Urinary bladder (tissue), 4 donors: ENCODE results near the gene AANAT. TPM values are rescaled to one million over a fixed set of nuclear protein-coding genes. Genes with fewer than 3 reads are reported as not detected.

Experiments
- DNase-seq: peaks from one replicate; pipeline ENCODE4 v3.0.0-alpha.2; 2015; ENCODE audit errors: extremely low spot score
- H3K27ac ChIP-seq: one replicate; pipeline ENCODE4 v1.5.1; 2013; ENCODE audit warnings: low read depth, mild to moderate bottlenecking, moderate library complexity
- H3K36me3 ChIP-seq: one replicate; pipeline ENCODE4 v1.6.1; 2013; ENCODE audit warnings: mild to moderate bottlenecking, moderate library complexity; ENCODE audit not compliant: insufficient read depth
- H3K4me1 ChIP-seq: one replicate; pipeline ENCODE4 v1.6.1; 2013; ENCODE audit warnings: mild to moderate bottlenecking, moderate library complexity; ENCODE audit not compliant: insufficient read depth
- H3K4me3 ChIP-seq: one replicate; pipeline ENCODE4 v1.5.1; 2013; ENCODE audit warnings: low read depth, low read length
- WGBS: extraction: QIAGEN DNeasy Blood & Tissue Kit; methylation state at CpG from one replicate; pipeline ENCODE4 v1.1.7; 2013; 5-methylcytosine and 5-hydroxymethylcytosine counted together
- polyA plus RNA-seq: library from polyadenylated mRNA; stranded (reverse); fragments of 200-250 nt; gene quantifications from one replicate; pipeline ENCODE4 v1.2.3, GENCODE V29; 2013
- total RNA-seq: library from RNA; depleted of rRNA; stranded (reverse); fragments of >200 nt; gene quantifications from one replicate; pipeline ENCODE4 v1.2.3, GENCODE V29; 2014
- donor health status: healthy with polysubstance abuse.
- donor health status: healthy.

Gene AANAT
- total and polyA plus RNA-seq, 2 donors, result not detected

DNA sequence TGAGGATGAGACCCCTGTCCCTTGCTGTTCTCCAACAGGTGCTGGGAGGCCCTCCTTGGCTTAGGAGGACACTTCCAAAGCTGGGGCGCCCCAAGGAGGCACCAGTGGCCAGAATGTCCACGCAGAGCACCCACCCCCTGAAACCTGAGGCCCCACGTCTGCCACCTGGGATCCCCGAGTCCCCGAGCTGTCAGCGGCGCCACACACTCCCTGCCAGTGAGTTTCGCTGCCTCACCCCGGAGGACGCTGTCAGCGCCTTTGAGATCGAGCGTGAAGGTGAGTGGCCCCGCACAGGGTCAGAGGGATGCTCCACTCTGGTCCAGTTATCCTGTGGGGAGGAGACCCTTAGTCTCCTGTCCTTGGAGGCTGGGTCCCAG is 1.2 kb downstream of the AANAT start:
- Histone ChIP-seq H3K36me3 (no peaks in the 10 kb centered on the region), H3K4me3 (no peak overlapping the region), H3K4me1 (no peaks in the 10 kb centered on the region), H3K27ac (no peak overlapping the region)
- DNase-seq, result no peak
- WGBS, result 96% methylated on average over 14 of the region's 14 CpGs

DNA sequence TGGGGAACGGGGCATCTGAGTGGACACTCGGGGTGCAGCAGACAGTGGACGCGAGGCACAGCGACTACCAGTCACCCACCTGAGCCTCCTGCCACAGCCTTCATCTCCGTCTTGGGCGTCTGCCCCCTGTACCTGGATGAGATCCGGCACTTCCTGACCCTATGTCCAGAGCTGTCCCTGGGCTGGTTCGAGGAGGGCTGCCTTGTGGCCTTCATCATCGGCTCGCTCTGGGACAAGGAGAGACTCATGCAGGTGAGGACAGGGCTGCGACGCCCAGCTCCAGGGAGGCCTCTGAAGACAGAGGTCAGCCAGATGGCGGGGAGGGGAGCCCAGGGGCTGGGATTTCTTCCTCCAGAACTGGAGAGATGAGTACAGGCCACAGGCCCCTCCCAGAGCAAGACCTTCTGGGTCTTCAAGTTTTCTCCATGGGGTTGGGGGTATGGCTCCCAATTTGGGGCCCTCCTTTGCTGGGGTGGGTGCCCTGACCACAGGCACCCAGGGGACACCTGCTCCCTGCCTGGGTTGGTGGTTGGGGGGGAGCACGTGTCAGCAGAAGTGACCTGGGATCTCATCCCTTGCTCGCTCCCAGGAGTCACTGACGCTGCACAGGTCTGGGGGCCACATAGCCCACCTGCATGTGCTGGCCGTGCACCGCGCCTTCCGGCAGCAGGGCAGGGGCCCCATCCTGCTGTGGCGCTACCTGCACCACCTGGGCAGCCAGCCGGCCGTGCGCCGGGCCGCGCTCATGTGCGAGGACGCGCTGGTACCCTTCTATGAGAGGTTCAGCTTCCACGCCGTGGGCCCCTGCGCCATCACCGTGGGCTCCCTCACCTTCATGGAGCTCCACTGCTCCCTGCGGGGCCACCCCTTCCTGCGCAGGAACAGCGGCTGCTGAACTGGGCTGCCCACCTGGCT is 1.9 kb downstream of the AANAT start:
- no peaks in the 10 kb centered on the region for H3K4me1 ChIP-seq
- no peak overlapping the region for H3K27ac ChIP-seq
- no peak for DNase-seq
- H3K4me3 ChIP-seq, result no peak overlapping the region
- no peaks in the 10 kb centered on the region for H3K36me3 ChIP-seq
- 96% methylated on average over 38 of the region's 38 CpGs for WGBS

- no peak overlapping the region for H3K27ac ChIP-seq
- no peak overlapping the region for H3K4me3 ChIP-seq
- no peak for DNase-seq
- no peaks in the 10 kb centered on the region for H3K4me1 ChIP-seq
- 93% methylated on average over 13 of the region's 13 CpGs for WGBS
- no peaks in the 10 kb centered on the region for H3K36me3 ChIP-seq
Measured at GRCh38 chr17:76469991-76470739, 2.8 kb downstream of the AANAT start.

DNA sequence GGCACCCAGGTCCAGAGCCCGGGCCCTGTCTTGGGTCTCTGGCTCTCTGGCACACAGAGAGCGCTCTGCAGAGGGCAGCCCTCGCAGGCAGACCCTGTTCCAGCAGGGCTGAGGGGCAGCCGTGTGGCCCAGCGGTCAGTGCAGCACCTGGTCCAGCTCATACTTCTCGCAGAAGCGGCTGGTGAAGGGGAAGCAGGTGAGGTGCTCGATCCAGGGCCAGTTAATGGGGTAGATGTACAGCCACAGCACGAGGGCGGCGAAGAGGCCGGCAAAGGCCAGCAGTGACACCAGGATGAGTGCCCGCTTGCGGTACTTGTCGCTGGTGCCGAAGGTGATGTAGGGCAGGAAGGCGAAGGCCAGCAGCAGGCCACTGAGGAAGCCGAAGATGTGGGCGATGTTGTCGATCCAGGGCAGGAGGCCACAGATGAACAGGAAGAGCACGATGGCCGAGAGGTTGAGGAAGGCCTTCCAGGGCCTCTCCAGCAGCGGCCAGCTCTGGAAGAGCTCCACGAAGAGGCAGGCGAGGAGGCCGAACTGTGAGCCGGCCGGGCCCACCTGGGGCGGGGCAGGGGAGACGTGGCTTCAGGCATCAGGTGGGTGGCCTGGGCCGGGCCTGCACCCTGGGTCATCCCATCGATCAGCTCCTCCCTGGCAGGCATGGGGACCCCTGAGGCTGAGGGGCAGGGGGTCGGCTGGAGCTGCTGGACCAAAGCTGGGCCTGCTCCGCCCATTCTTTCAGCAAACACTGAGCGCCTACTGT is 4.3 kb downstream of the AANAT start:
- DNase-seq, result no peak
- 94% methylated on average over 35 of the region's 35 CpGs for WGBS
- Histone ChIP-seq H3K36me3 (no peaks in the 10 kb centered on the region), H3K27ac (no peak overlapping the region), H3K4me1 (no peaks in the 10 kb centered on the region), H3K4me3 (no peak overlapping the region)

DNA sequence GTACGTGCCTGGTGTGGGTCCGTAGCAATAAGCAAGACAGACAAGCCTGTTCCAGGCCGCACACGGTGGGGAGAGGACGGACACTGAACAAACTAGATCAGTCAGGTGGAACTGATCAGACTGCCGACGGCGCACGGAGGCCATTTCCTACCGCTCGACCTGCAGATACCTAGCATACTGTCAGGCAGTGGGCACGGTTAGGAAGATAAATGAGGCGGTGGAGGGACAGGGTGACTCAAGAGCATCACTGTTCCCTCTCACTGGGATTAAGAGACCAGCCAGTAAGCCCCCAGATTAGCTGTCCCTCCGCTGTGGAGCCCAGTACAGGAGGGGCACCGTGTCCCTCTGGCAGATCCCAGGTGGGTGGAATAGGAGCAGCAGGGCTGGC is 4.8 kb downstream of the AANAT start:
- DNase-seq, result no peak
- Histone ChIP-seq H3K36me3 (no peaks in the 10 kb centered on the region), H3K4me3 (no peak overlapping the region), H3K27ac (no peak overlapping the region), H3K4me1 (no peaks in the 10 kb centered on the region)
- WGBS, result 88% methylated on average over 15 of the region's 15 CpGs

DNA sequence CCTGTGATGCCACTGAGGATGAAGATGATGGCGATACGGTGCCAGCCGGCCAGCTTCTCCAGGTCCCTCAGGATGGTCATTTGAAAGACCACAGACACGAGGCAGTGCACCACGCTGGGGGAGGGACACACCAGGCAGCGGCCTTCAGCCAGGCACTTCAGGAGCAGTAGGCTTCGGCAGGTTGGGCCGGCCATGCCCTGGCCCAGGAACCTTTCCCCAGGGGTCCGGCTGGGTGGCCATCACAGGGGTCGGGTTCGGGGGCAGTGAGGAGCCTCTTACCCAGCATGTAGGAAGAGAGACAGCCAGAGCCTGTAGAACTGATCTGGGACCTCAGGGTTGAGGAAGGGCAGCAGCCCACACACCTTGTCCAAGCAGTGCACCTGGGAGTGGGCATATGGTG is 5.3 kb downstream of the AANAT start:
- Histone ChIP-seq H3K4me3 (no peak overlapping the region), H3K27ac (no peak overlapping the region), H3K4me1 (no peaks in the 10 kb centered on the region), H3K36me3 (no peaks in the 10 kb centered on the region)
- 94% methylated on average over 11 of the region's 11 CpGs for WGBS
- DNase-seq, result no peak

DNA sequence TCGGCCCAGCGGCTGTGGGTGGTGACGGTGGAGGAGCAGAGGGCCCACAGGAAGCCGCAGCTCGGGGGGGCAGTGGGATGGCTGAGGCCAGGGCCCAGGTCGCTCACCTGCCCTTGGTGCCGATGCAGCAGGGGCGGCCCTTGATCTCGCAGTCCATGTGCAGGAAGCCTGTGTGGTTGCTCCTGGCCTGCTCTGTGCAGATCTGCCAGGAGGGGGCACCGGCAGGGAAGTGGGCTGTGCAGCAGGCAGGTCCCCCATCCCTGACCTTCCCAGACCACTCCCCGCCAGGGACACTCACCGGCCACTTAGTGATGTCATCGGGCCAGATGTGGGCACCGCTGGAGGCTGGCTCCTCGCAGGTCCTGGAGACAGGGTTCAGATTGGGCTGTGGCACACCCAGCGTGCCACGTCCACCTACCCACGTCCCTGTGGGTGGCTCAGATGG is 6.2 kb downstream of the AANAT start:
- no peaks in the 10 kb centered on the region for H3K36me3 ChIP-seq
- DNase-seq, result no peak
- H3K27ac ChIP-seq, result no peak overlapping the region
- H3K4me3 ChIP-seq, result no peak overlapping the region
- WGBS, result 85% methylated on average over 18 of the region's 18 CpGs
- H3K4me1 ChIP-seq, result no peaks in the 10 kb centered on the region

- no peaks in the 10 kb centered on the region for H3K4me1 ChIP-seq
- no peak for DNase-seq
- WGBS, result 93% methylated on average over 14 of the region's 14 CpGs
- H3K27ac ChIP-seq, result no peak overlapping the region
- H3K4me3 ChIP-seq, result no peak overlapping the region
- H3K36me3 ChIP-seq, result no peaks in the 10 kb centered on the region
Measured at GRCh38 chr17:76474238-76474637, 6.8 kb downstream of the AANAT start.

- 95% methylated on average over 15 of the region's 15 CpGs for WGBS
- Histone ChIP-seq H3K27ac (no peak overlapping the region), H3K36me3 (no peaks in the 10 kb centered on the region), H3K4me1 (no peaks in the 10 kb centered on the region), H3K4me3 (no peak overlapping the region)
- no peak for DNase-seq
Measured at GRCh38 chr17:76474894-76475293, 7.5 kb downstream of the AANAT start.

DNA sequence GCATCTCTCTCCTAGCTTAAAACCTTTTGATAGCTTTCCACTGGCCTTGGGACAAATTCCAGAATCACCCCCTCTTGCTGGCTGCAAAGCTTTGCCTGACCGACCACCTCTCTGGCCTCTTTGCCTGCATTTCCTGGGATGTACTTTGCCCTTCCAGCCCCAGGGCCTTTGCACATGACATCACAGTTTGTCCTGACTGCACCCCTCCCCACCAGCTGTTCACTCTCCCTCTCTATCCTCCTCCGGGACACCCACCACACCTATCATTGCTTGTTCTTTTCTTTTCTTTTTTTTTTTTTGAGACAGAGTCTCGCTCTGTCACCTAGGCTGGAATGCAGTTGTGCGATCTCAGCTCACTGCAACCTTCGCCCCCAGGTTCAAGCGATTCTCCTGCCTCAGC is 7.9 kb downstream of the AANAT start:
- H3K4me3 ChIP-seq, result no peak overlapping the region
- H3K4me1 ChIP-seq, result no peaks in the 10 kb centered on the region
- 98% methylated on average over 6 of the region's 6 CpGs for WGBS
- no peak for DNase-seq
- H3K27ac ChIP-seq, result no peak overlapping the region
- H3K36me3 ChIP-seq, result no peaks in the 10 kb centered on the region

DNA sequence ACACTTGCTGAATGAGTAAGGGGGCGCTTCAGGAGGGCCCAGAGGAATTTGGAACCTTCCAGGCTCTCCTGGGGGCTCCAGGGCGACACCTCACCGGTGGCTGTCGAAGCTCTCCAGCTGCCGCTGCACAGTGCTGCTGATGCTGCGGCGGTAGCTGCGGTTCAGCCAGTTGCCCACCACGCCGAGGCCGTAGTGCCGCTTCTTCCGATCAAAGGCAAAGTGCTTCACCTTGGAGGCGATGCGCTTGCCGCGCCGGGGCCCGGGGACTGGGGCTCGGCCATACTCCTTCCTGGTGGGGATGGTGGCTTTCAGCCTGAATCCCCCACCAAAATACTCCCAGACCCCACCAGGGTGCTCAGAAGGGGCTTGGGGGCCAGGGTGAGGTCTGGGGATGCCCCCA is 9.3 kb downstream of the AANAT start:
- Histone ChIP-seq H3K27ac (no peak overlapping the region), H3K4me1 (no peaks in the 10 kb centered on the region), H3K36me3 (no peaks in the 10 kb centered on the region), H3K4me3 (no peak overlapping the region)
- no peak for DNase-seq
- WGBS, result 88% methylated on average over 20 of the region's 20 CpGs

DNA sequence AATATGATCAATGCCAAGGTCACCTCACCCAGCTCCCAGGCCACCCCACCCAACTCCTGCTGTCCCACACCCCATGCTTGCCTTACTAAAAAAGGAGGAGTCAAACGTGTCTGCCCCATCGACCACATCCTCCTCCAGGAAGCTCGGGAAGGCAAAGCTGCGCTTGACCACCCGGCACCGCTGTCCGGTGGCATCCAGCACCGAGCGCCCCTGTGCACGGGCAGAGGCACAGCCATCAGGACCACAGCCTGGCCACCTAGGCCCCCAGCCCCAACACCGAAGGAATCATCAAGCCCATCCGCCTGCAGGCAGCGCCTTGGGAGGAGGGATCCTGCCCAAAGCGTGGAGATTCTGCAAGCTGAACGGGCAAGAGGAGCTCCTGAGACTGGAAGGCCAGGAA is 10.2 kb downstream of the AANAT start:
- Histone ChIP-seq H3K36me3 (no peaks in the 10 kb centered on the region), H3K27ac (no peak overlapping the region), H3K4me3 (no peak overlapping the region), H3K4me1 (no peaks in the 10 kb centered on the region)
- DNase-seq, result no peak
- 89% methylated on average over 15 of the region's 15 CpGs for WGBS

DNA sequence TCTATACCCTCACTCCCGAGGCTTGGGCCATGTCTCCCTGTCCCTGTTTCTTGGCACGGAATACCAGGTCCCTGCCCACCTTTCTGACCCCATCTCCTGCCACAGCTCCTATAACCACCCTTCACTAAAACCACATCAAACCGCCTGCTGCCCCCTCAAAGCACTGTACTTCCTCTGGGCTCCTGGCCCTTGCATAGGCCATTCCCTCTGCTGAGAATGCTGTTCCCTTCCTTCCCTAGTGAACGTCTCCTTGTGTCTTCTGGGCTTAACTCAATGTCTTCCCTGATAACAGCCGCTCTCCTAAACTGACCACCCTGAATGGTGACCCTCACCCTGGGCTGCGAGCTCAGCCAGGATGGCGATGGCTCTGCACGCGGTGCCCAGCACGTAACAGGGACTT is 10.7 kb downstream of the AANAT start:
- 92% methylated on average over 10 of the region's 10 CpGs for WGBS
- Histone ChIP-seq H3K36me3 (no peaks in the 10 kb centered on the region), H3K27ac (no peak overlapping the region), H3K4me1 (no peaks in the 10 kb centered on the region), H3K4me3 (no peak overlapping the region)
- no peak for DNase-seq
